Globus pallidus (tissue), 1 donor: ENCODE measurements around the gene LATS2.

Experiments used
- DNase-seq: peaks from one replicate; pipeline ENCODE4 v3.0.0-alpha.2; 2015; ENCODE audit warnings: low spot score

Gene LATS2

GRCh38 chr13:21015284-21015683 lies 46.1 kb downstream of the LATS2 start:
- DNase-seq = no peak

GRCh38 chr13:21014502-21015170 lies 46.8 kb downstream of the LATS2 start:
- DNase-seq = no peak

GRCh38 chr13:21014139-21014501 lies 47.3 kb downstream of the LATS2 start:
- DNase-seq = no peak

- DNase-seq = no peak
These were observed 47.7 kb downstream of the LATS2 start for GRCh38 chr13:21013682-21014038.

- no peak for DNase-seq
These were observed 48.3 kb downstream of the LATS2 start for GRCh38 chr13:21012841-21013681.

- DNase-seq = no peak
These were observed 49.2 kb downstream of the LATS2 start for GRCh38 chr13:21012211-21012610.

- no peak for DNase-seq
These were observed 50.0 kb downstream of the LATS2 start for GRCh38 chr13:21011378-21011777.

GRCh38 chr13:21010621-21011020 lies 50.8 kb downstream of the LATS2 start:
- DNase-seq = no peak

- DNase-seq = peak; percentile 14
These were observed 52.4 kb downstream of the LATS2 start for GRCh38 chr13:21009036-21009435.

GRCh38 chr13:21008026-21008425 lies 53.4 kb downstream of the LATS2 start:
- no peak for DNase-seq

GRCh38 chr13:21006141-21007005 lies 55.0 kb downstream of the LATS2 start:
- no peak for DNase-seq

- DNase-seq = no peak
These were observed 56.2 kb downstream of the LATS2 start for GRCh38 chr13:21005193-21005592.

GRCh38 chr13:21001471-21001870 lies 59.9 kb downstream of the LATS2 start:
- DNase-seq = no peak

- no peak for DNase-seq
These were observed 60.7 kb downstream of the LATS2 start for GRCh38 chr13:21000647-21001046.

- DNase-seq = no peak
These were observed 62.6 kb downstream of the LATS2 start for GRCh38 chr13:20998649-20999415.

- DNase-seq = no peak
These were observed 63.9 kb downstream of the LATS2 start for GRCh38 chr13:20997301-20998161.

- no peak for DNase-seq
These were observed 66.0 kb downstream of the LATS2 start for GRCh38 chr13:20995245-20995838.

- DNase-seq = no peak
These were observed 67.0 kb downstream of the LATS2 start for GRCh38 chr13:20994441-20994821.

- no peak for DNase-seq
These were observed 67.5 kb downstream of the LATS2 start for GRCh38 chr13:20993661-20994440.

- DNase-seq = no peak
These were observed 68.2 kb downstream of the LATS2 start for GRCh38 chr13:20993211-20993610.
